RCC 7860 (cell line): ENCODE results near the gene TAF9.
A peak's percentile ranks its signal among the peaks of the same experiment; 100 is the strongest.
"Not testable (repeated sequence)": the region's sequence is repeated elsewhere in the genome, so short reads cannot be mapped to it uniquely, and the experiment has no call there.

ENCODE experiments used
- DNase-seq: peaks from one replicate; pipeline ENCODE4 v3.0.0-alpha.2; 2015; ENCODE audit warnings: low spot score
- FAIRE-seq: peaks from 2 replicates; lab custom pipeline; 2012; peaks lifted over from hg19 to GRCh38; lab: Jason Lieb, UNC

TAF9 gene

DNA sequence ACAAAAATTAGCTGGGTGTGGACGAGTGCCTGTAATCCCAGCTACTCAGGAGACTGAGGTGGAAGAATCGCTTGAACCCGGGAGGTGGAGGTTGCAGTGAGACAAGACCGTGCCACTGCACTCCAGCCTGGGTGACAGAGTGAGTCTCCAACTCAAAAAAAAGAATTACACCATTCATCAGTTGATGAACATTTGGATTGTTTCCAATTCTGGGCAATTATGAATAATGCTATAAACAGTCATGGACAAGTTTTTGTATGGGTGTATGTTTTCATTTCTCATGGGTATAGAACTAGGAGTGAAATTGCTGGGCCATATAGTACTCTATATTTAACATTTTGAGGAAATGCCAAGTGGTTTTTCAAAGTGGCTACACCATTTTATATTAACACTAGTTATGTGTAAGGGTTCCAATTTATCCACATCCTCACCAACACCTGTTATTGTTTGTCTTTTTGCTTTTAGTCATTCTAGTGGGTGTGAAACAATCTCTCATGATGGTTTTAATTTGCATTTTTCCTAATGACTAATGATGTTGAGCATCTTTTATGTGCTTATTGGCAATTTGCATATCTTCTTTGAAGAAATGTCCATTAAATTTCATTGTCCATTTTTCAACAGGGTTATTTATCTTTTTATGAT is 27.7 kb downstream of the TAF9 start:
- FAIRE-seq, result no peak
- DNase-seq, result no peak

DNA sequence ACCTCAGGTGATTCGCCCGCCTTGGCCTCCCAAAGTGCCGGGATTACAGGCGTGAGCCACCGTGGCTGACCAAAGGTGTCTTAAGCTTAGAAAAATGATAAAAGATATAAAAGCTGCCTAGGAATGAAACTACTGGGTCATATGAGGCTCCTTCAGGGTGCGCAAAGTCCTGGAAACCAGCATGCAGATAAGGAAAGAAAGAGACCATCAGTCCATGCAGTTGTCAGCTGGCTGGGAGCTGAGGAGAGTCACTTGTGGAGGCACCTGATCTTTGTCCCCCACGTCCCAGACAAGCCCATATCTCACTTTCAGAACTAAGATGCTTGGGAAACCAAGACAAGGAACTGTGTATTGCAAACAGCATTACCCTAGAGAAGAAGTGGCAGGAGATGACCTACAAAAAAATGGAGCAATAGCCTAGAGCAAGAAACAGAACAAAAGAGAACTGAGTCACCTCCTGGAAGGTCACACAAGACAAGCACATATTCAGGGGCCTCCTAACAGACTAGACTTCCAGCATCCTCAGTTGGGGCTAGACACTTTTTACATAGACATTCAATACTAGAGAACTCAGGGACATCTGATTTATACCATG is 33.9 kb downstream of the TAF9 start:
- DNase-seq (no peak), FAIRE-seq (no peak)

DNA sequence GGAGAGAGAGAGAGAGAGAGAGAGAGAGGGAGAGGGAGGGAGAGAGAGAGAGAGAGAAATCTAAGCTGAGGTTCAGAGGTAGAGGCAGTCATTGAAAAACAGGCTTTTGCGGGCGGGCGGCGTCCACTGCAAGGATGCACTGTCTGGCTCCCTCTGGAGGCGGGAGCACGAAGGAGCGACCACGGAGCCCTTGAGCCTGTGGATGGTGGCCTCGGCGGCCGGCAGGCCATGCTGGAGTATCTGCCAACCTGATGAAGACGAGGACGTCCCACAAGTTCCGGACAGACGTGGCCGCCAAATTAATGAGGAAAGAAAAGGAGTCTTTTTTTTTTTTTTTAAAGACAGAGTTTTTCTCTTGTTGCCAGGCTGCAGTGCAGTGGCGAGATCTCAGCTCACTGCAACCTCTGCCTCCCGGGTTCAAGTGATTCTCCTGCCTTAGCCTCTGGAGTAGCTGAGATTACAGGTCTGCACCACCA is 34.5 kb downstream of the TAF9 start:
- DNase-seq (peak; percentile 29), FAIRE-seq (no peak)

DNA sequence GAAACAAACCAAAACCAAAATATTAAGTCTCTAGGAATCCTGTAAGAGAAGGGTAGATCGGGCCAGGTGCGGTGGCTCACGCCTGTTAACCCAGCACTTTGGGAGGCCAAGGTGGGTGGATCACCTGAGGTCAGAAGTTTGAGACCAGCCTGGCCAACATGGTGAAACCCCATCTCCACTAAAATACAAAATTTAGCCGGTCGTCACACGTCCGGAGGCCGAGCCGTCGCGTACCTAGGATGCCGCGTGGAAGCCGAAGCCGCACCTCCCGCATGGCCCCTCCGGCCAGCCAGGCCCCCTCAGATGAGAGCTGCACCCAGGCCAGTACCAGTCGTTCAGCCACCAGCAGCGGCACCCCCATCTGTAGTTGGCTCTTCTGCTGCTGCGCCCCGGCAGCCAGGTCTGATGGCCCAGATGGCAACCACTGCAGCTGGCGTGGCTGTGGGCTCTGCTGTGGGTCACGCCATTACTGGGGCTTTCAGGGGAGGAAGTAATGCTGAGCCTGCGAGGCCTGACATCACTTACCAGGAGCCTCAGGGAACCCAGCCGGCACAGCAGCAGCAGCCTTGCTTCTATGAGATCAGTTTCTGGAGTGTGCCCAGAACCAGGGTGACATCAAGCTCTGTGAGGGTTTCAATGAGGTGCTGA is 35.5 kb downstream of the TAF9 start:
- not testable (repeated sequence) for DNase-seq, FAIRE-seq

DNA sequence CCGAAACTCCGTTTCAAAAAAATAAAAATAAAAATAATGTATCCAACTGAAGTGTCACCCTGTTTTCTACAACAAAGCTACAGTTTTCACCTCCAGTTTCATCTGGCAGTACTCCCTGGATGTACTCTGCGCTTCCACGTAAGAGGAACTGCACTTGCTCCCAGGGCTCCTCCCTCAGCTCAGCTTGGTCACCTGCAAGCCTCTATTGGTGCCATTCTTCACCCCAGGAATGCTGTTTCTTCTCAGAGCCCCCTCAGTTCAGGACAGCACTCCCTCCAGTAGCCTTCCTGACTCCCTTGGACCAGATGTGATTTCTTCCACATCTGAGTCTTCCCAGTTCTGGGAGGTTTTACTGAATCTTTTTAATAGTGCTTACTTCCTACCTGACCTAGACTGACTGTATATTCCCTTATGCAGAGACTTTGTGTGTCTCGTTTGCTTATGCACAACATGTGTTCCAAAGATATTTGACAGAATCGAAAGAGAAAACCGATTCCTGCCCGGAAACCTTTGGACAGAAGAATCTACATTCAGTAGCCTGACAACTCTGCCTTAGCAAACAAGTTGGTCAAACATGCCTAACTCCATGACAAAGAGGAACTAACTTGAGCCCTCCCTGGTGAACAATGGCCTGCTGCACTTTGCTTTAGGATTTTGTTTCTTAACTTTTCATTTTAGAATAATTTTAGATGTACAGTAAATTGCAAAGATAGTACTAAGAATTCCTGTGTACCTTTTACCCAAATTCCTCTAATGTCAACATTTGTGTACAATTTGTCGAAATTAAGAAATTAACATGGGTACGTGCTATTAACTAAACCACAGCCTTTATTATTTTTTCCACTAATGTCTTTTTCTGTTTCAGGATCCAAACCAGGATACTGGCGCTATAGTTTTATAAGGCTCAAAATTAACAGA is 37.5 kb downstream of the TAF9 start:
- DNase-seq (no peak), FAIRE-seq (no peak)

DNA sequence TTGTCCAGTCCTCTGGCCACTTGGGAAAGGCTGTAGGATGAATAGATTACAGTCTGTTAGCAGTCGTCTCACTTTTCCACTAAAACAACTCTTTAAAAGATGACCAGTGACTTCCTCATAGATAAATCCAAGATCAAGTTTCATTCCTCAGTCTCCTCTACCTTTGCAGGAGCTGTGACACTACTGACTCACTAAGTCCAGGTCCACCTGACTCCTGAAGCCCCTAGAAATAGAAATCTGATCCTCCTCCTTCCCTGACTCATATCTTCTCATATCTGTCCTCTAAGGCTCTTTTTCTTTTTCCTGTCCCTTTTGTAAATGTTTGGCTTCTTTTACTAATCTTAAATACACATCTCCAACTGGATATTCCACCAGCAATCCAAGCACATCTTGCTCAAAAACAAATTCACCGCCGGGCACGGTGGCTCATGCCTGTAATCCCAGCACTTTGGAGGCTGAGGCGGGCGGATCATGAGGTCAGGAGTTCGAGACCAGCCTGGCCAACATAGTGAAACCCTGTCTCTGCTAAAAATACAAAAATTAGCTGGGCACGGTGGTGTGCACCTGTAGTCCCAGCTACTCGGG is 39.3 kb downstream of the TAF9 start:
- FAIRE-seq, result no peak
- DNase-seq, result no peak

DNA sequence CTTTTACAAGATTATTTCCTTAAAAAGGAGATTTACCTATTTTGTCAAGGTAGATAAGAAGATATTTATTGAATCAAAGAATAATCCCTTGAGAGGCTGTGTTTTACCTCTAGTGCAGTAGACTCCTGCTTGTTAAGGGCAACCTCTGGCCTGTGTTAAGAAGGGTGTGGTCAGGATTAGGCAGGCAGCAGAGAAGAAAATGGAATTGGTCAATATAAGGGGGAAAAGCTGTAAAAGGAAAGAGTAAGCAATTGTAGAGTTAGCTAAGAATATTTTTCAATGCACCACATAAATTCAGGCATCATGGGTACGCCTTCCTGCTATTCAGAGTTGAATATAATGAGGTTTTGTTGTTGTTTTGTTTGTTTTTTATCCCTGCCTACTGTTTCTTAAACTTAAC is 43.0 kb downstream of the TAF9 start:
- FAIRE-seq (no peak), DNase-seq (no peak)

DNA sequence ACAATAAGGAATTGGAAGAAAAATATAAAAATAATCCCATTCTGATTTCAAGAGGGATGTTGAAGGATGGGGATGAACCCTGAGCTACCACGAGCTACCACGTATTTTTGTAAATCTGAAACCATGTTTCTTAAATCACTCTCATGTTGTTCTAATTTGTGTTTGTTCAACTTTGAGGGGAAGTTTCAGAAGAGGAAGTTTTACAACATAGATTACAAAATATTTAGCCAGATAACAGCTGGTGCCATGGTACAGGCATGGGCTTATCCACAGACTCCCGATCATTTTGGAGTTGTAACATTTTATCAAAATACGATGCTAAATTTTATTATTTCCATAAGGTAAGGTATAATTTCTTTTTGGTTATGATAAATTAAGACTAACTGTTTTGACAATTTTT is 51.9 kb downstream of the TAF9 start:
- FAIRE-seq (no peak), DNase-seq (no peak)

DNA sequence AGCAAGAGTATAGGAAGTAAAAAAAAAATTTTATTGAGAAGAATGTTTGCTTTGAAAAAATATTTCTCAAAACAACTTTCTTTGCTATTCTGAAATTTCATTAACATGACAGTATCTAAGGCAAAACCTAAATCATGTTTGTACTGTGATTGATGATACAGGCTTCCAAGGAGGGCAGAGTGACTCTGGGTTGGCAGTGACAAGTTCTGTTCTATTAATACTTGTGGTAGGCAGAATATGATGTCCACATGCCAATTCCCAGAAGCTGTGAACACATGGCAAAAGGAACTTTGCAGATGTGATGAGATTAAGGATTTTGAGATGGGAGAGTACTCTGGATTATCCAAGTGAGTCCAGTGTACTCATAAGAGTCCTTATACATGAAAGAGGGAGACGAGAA is 53.3 kb downstream of the TAF9 start:
- no peak for DNase-seq
- FAIRE-seq, result no peak
